Neutrophil (primary cell): ENCODE data around the gene KLF4.

Experiments
- H3K27ac ChIP-seq: fragments of 200-600 bp; sonication (generic); 2 replicates; pipeline ENCODE4 v1.5.1; 2016; ENCODE audit warnings: mild to moderate bottlenecking, moderate library complexity
- H3K27me3 ChIP-seq: fragments of 200-600 bp; sonication (generic); 2 replicates; pipeline ENCODE4 v1.6.0; 2016; ENCODE audit warnings: mild to moderate bottlenecking
- H3K36me3 ChIP-seq: fragments of 200-600 bp; sonication (generic); 2 replicates; pipeline ENCODE4 v1.5.1; 2017
- H3K4me1 ChIP-seq, 2 experiments: fragments of 200-600 bp in 1 of 2; sonication (generic) in 1 of 2; 1 replicate in 1 of 2; 2 replicates in 1 of 2; pipeline versions ENCODE4 v1.5.1 to v1.6.1; 2013 to 2016; ENCODE audit warnings: low read depth in 1 of 2, low read length in 1 of 2, mild to moderate bottlenecking in 1 of 2, moderate library complexity in 1 of 2; ENCODE audit not compliant: control insufficient read depth in 1 of 2, insufficient read depth in 1 of 2
- H3K4me3 ChIP-seq, 2 experiments: fragments of 200-600 bp in 1 of 2; sonication (generic) in 1 of 2; 1 replicate in 1 of 2; 2 replicates in 1 of 2; pipeline ENCODE4 v1.5.1; 2013 to 2016; ENCODE audit warnings: low read depth in 1 of 2, low read length in 1 of 2, mild to moderate bottlenecking in 1 of 2, moderate library complexity in 1 of 2
- H3K9me3 ChIP-seq: fragments of 200-600 bp; sonication (generic); 2 replicates; pipeline ENCODE4 v1.5.1; 2016
- CTCF ChIP-seq: fragments of 200-600 bp; sonication (generic); IDR thresholded peaks from 2 replicates; pipeline ENCODE4 v1.5.1; 2016; ENCODE audit warnings: antibody characterized with exemption

Gene KLF4

GRCh38 chr9:107466826-107467225, 22.7 kb downstream of the KLF4 start:
- no peak for TF ChIP-seq CTCF
- H3K4me1 ChIP-seq: peaks cover 11 to 14% of the 10 kb centered on the region in 2 experiments
- H3K4me3 ChIP-seq: no peak overlapping the region
- H3K9me3 ChIP-seq: no peaks in the 10 kb centered on the region
- peaks cover 69% of the 10 kb centered on the region for H3K27me3 ChIP-seq
- no peaks in the 10 kb centered on the region for H3K36me3 ChIP-seq
- no peak overlapping the region for H3K27ac ChIP-seq

- peaks cover 74% of the 10 kb centered on the region for H3K27me3 ChIP-seq
- no peak overlapping the region for H3K27ac ChIP-seq
- TF ChIP-seq CTCF: peak; percentile 80
- H3K9me3 ChIP-seq: no peaks in the 10 kb centered on the region
- H3K4me3 ChIP-seq: peak overlapping the region; percentile 69 to 72
- H3K36me3 ChIP-seq: no peaks in the 10 kb centered on the region
- H3K4me1 ChIP-seq: peaks cover 11 to 14% of the 10 kb centered on the region in 2 experiments
These were observed 23.8 kb downstream of the KLF4 start for GRCh38 chr9:107465467-107466451.

GRCh38 chr9:107464516-107464915, 25.1 kb downstream of the KLF4 start:
- H3K27me3 ChIP-seq: peaks cover 80% of the 10 kb centered on the region
- H3K4me3 ChIP-seq: no peak overlapping the region
- no peak overlapping the region for H3K27ac ChIP-seq
- H3K4me1 ChIP-seq: peaks cover 11 to 14% of the 10 kb centered on the region in 2 experiments
- no peaks in the 10 kb centered on the region for H3K36me3 ChIP-seq
- TF ChIP-seq CTCF: no peak
- H3K9me3 ChIP-seq: no peaks in the 10 kb centered on the region

GRCh38 chr9:107462691-107463090, 26.9 kb downstream of the KLF4 start:
- H3K4me1 ChIP-seq: peaks cover 11 to 14% of the 10 kb centered on the region in 2 experiments
- no peaks in the 10 kb centered on the region for H3K36me3 ChIP-seq
- H3K4me3 ChIP-seq: no peak overlapping the region
- H3K9me3 ChIP-seq: no peaks in the 10 kb centered on the region
- TF ChIP-seq CTCF: no peak
- peaks cover 69% of the 10 kb centered on the region for H3K27me3 ChIP-seq
- H3K27ac ChIP-seq: no peak overlapping the region

- no peak overlapping the region for H3K27ac ChIP-seq
- no peaks in the 10 kb centered on the region for H3K36me3 ChIP-seq
- no peak overlapping the region for H3K4me3 ChIP-seq
- H3K4me1 ChIP-seq: peaks cover 3% of the 10 kb centered on the region in 2 experiments
- TF ChIP-seq CTCF: no peak
- peaks cover 46% of the 10 kb centered on the region for H3K27me3 ChIP-seq
- H3K9me3 ChIP-seq: no peaks in the 10 kb centered on the region
These were observed 29.2 kb downstream of the KLF4 start for GRCh38 chr9:107460153-107461023.
